ENCODE measurements around the gene KRT40. TPM values are rescaled to one million over a fixed set of nuclear protein-coding genes. Genes with fewer than 3 reads are reported as not detected.

KRT40 gene
- total and polyA plus RNA-seq, 4 donors: not detected

- peaks cover 0 to 15% (median 2%) of the 10 kb centered on the region in 4 donors for H3K27me3 ChIP-seq (ENCODE audit: control insufficient read depth in 4 of 4, insufficient read depth in 4 of 4, low read length in 3 of 4)
- no peak overlapping the region for H3K9ac ChIP-seq (ENCODE audit: low read depth in 1 of 2, low read length in 2 of 2)
- no peaks in the 10 kb centered on the region for H3K4me1 ChIP-seq (ENCODE audit: control insufficient read depth in 4 of 4, insufficient read depth in 4 of 4, low read length in 3 of 4)
- WGBS: 82% methylated on average over 3 of the region's 3 CpGs
- H3K9me3 ChIP-seq (ENCODE audit: control insufficient read depth in 4 of 4, low read length in 3 of 4): no peaks in the 10 kb centered on the region
- H3K36me3 ChIP-seq (ENCODE audit: control insufficient read depth in 4 of 4, insufficient read depth in 3 of 4, low read depth in 1 of 4, low read length in 3 of 4): no peaks in the 10 kb centered on the region
- H3K4me3 ChIP-seq (ENCODE audit: low read depth in 1 of 3, low read length in 3 of 3): no peak overlapping the region
- no peak for DNase-seq (ENCODE audit: low spot score)
- TF ChIP-seq CTCF (IDR thresholded peaks at IDR 0.05; ENCODE audit: low read depth, low read length, missing input control): no peak
- TF ChIP-seq FOXA1 (IDR thresholded peaks at IDR 0.05): no peak
- TF ChIP-seq REST (IDR thresholded peaks at IDR 0.05): no peak
- H3K27ac ChIP-seq (ENCODE audit: low read depth in 1 of 2, low read length in 2 of 2): no peak overlapping the region
These were observed 41.6 kb downstream of the KRT40 start for GRCh38 chr17:40942553-40942952.

- WGBS: 80% methylated on average over 6 of the region's 6 CpGs
- Histone ChIP-seq H3K4me1 (ENCODE audit: control insufficient read depth in 4 of 4, insufficient read depth in 4 of 4, low read length in 3 of 4) (no peaks in the 10 kb centered on the region), H3K27ac (ENCODE audit: low read depth in 1 of 2, low read length in 2 of 2) (no peak overlapping the region), H3K4me3 (ENCODE audit: low read depth in 1 of 3, low read length in 3 of 3) (no peak overlapping the region), H3K9ac (ENCODE audit: low read depth in 1 of 2, low read length in 2 of 2) (no peak overlapping the region), H3K27me3 (ENCODE audit: control insufficient read depth in 4 of 4, insufficient read depth in 4 of 4, low read length in 3 of 4) (peaks cover 0 to 5% (median 0%) of the 10 kb centered on the region in 4 donors), H3K36me3 (ENCODE audit: control insufficient read depth in 4 of 4, insufficient read depth in 3 of 4, low read depth in 1 of 4, low read length in 3 of 4) (no peaks in the 10 kb centered on the region), H3K9me3 (ENCODE audit: control insufficient read depth in 4 of 4, low read length in 3 of 4) (no peaks in the 10 kb centered on the region)
- DNase-seq (ENCODE audit: low spot score): no peak
- no peak for TF ChIP-seq NR2F2 (IDR thresholded peaks at IDR 0.05)
- no peak for TF ChIP-seq TAF1 (conservative IDR thresholded peaks at IDR 0.05)
- TF ChIP-seq FOXA2 (IDR thresholded peaks at IDR 0.05): no peak
- no peak for TF ChIP-seq HNF4A (conservative IDR thresholded peaks at IDR 0.05)
- TF ChIP-seq ATF3 (IDR thresholded peaks at IDR 0.05): no peak
- TF ChIP-seq GABPA (IDR thresholded peaks at IDR 0.05 in 1 of 2, conservative IDR thresholded peaks at IDR 0.05 in 1 of 2): no peak
- TF ChIP-seq RAD21 (IDR thresholded peaks at IDR 0.05): no peak
- TF ChIP-seq REST (IDR thresholded peaks at IDR 0.05): no peak
- no peak for TF ChIP-seq MAX (IDR thresholded peaks at IDR 0.05)
- TF ChIP-seq CTCF (IDR thresholded peaks at IDR 0.05; ENCODE audit: low read depth, low read length, missing input control): no peak
- no peak for TF ChIP-seq RXRA (IDR thresholded peaks at IDR 0.05)
- TF ChIP-seq EGR1 (IDR thresholded peaks at IDR 0.05; ENCODE audit: low read depth in 2 of 2): no peak
- TF ChIP-seq JUND (IDR thresholded peaks at IDR 0.05): no peak
- no peak for TF ChIP-seq YY1 (IDR thresholded peaks at IDR 0.05)
- no peak for TF ChIP-seq ZBTB33 (IDR thresholded peaks at IDR 0.05)
- no peak for TF ChIP-seq HNF4G (IDR thresholded peaks at IDR 0.05)
- no peak for TF ChIP-seq FOXA1 (IDR thresholded peaks at IDR 0.05)
These were observed 43.9 kb downstream of the KRT40 start for GRCh38 chr17:40940266-40940665.

Measured in liver (tissue), 9 donors.